H1 (cell line): Measurements from ENCODE around the gene MICU1. TPM values are rescaled to one million over a fixed set of nuclear protein-coding genes. Genes with fewer than 3 reads are reported as not detected.

ENCODE experiments used
- CHD2 ChIP-seq: IDR thresholded peaks from 2 replicates; pipeline ENCODE4 v1.6.1; 2012; ENCODE audit warnings: low read length, improper control_type of control experiment
- GTF2F1 ChIP-seq: IDR thresholded peaks from 2 replicates; pipeline ENCODE4 v1.6.1; 2012; ENCODE audit warnings: low read depth, low read length, improper control_type of control experiment, borderline replicate concordance
- HDAC6 ChIP-seq: IDR thresholded peaks from one replicate; pipeline ENCODE4 v1.7.1; 2012; ENCODE audit warnings: low read depth, mild to moderate bottlenecking, inconsistent platforms, low read length, moderate library complexity
- JUND ChIP-seq: IDR thresholded peaks from 2 replicates; pipeline ENCODE4 v1.6.1; 2011; ENCODE audit warnings: mild to moderate bottlenecking, improper control_type of control experiment, low read length
- polyA plus RNA-seq, 7 experiments: library from polyadenylated mRNA; depleted of rRNA in 3 of 7; stranded (reverse) in 5 of 7; unstranded in 2 of 7; fragments of >200 nt in 5 of 7; fragments of 200-250 nt in 2 of 7; gene quantifications; 1 replicate in 5 of 7; 2 replicates in 1 of 7; 4 replicates in 1 of 7; pipeline versions ENCODE4 v1.2.1 to v1.2.3, GENCODE V29; 2011 to 2013; ENCODE audit warnings: missing spikeins in 2 of 7, mixed read lengths in 2 of 7
- total RNA-seq: library from RNA; stranded (reverse); fragmentation: NEBNext Ultra II Directional; extraction: Animal tissue kit (Norgen Biotek cat#: 25700); gene quantifications from 2 replicates; pipeline ENCODE4 v1.2.1, GENCODE V29; 2021

MICU1 gene
- total and polyA plus RNA-seq, 2 of the 8 experiments (the other 6 are each of a cell fraction or from before 2014, with no cell fraction given), result 18.0 to 36.7 TPM

GRCh38 chr10:72539137-72539536, 86.7 kb downstream of the MICU1 start (continued):
- TF ChIP-seq GTF2F1, result no peak
- no peak for TF ChIP-seq CHD2
- no peak for TF ChIP-seq HDAC6
- no peak for TF ChIP-seq JUND
